HepG2 (cell line): ENCODE results near the gene FRMD6. TPM values are rescaled to one million over a fixed set of nuclear protein-coding genes. Genes with fewer than 3 reads are reported as not detected.

Experiments
- ATAC-seq: fragments of 200-7000 bp; cut with Tn5 transposase; 3 replicates; pipeline ENCODE4 v1.9.1; 2020; ENCODE audit warnings: mild to moderate bottlenecking, moderate library complexity
- BruUV-seq: library from RNA; stranded (reverse); fragments of 400-500 nt; replicated peaks from 2 replicates; lab custom pipeline; 2021; lab: Mats Ljungman, UMichigan
- CTCF ChIA-PET: fragments of 300-600 bp; formaldehyde crosslinking; extraction: SDS; loops from one replicate; lab custom pipeline; 2021; ENCODE audit warnings: low total read pairs, inconsistent platforms, low intra/inter-chr PET ratio; lab: Yijun Ruan, JAX
- POLR2A ChIA-PET: fragments of 350-600 bp; sonication (Branson Sonifier 250); formaldehyde crosslinking; loops from one replicate; lab custom pipeline; 2020; ENCODE audit warnings: antibody characterized with exemption, inconsistent platforms; lab: Yijun Ruan, JAX
- DNase-seq: peaks from one replicate; pipeline ENCODE4 v3.0.0-alpha.2; 2015; ENCODE audit warnings: low spot score
- FAIRE-seq: peaks from 3 replicates; lab custom pipeline; 2011; peaks lifted over from hg19 to GRCh38; lab: Jason Lieb, UNC
- H2AFZ ChIP-seq: one replicate; pipeline ENCODE4 v1.6.1; 2011; ENCODE audit warnings: low read length, inconsistent platforms
- H3K27ac ChIP-seq: fragments of 300-600 bp; 3 replicates; pipeline ENCODE4 v1.8.0; 2011; ENCODE audit warnings: mixed run types, mild to moderate bottlenecking, mixed read lengths, low read length, inconsistent platforms; ENCODE audit not compliant: insufficient read depth; ENCODE audit errors: extremely low read length
- H3K27me3 ChIP-seq, 2 experiments: fragments of 200-600 bp in 1 of 2; 2 replicates in 1 of 2; 3 replicates in 1 of 2; pipeline versions ENCODE4 v1.6.0 to v1.8.0; 2011; ENCODE audit warnings: low read length in 2 of 2, mild to moderate bottlenecking in 2 of 2, moderate library complexity in 2 of 2, inconsistent platforms in 1 of 2; ENCODE audit not compliant: insufficient read depth in 2 of 2, control insufficient read depth in 1 of 2
- H3K36me3 ChIP-seq, 2 experiments: fragments of 200-600 bp in 1 of 2; replicated peaks in 1 of 2; 2 replicates in 1 of 2; 3 replicates in 1 of 2; pipeline versions ENCODE4 v1.5.1 to v1.8.0; 2011; ENCODE audit warnings: low read length in 2 of 2, inconsistent platforms in 1 of 2; ENCODE audit not compliant: insufficient read depth in 2 of 2, control insufficient read depth in 1 of 2
- H3K4me1 ChIP-seq: 2 replicates; pipeline ENCODE4 v1.5.1; 2012; ENCODE audit warnings: low read length, inconsistent platforms; ENCODE audit not compliant: insufficient read depth
- H3K4me2 ChIP-seq: 2 replicates; pipeline ENCODE4 v1.6.0; 2011; ENCODE audit warnings: low read depth, low read length, inconsistent platforms
- H3K4me3 ChIP-seq, 3 experiments: fragments of 200-600 bp in 1 of 3; sonication (generic), shearing (Covaris generic) in 1 of 3; replicated peaks in 1 of 3; 2 replicates each; pipeline ENCODE4 v1.5.1; 2011 to 2016; ENCODE audit warnings: low read length in 3 of 3, inconsistent platforms in 2 of 3, low read depth in 2 of 3, mild to moderate bottlenecking in 2 of 3, control low read depth in 1 of 3, mixed read lengths in 1 of 3; ENCODE audit not compliant: insufficient read depth in 1 of 3
- H3K79me2 ChIP-seq: one replicate; pipeline ENCODE4 v1.6.1; 2011; ENCODE audit warnings: low read length, inconsistent platforms; ENCODE audit not compliant: insufficient read depth
- H3K9ac ChIP-seq: 2 replicates; pipeline ENCODE4 v1.6.0; 2011; ENCODE audit warnings: mild to moderate bottlenecking, low read depth, low read length, inconsistent platforms; ENCODE audit not compliant: insufficient read depth
- H3K9me3 ChIP-seq: 2 replicates; pipeline ENCODE4 v1.5.1; 2012; ENCODE audit warnings: mild to moderate bottlenecking, low read length
- H4K20me1 ChIP-seq: 2 replicates; pipeline ENCODE4 v1.6.0; 2011; ENCODE audit warnings: inconsistent platforms, mild to moderate bottlenecking, low read length, moderate library complexity; ENCODE audit not compliant: insufficient read depth
- ARID2 ChIP-seq: sonication (generic); formaldehyde crosslinking; IDR thresholded peaks from 2 replicates; pipeline ENCODE4 v1.8.1; 2022; ENCODE audit warnings: mild to moderate bottlenecking, missing genetic modification reagents, borderline replicate concordance
- CHD4 ChIP-seq: fragments of 200-600 bp; sonication (generic); IDR thresholded peaks from 2 replicates; pipeline ENCODE4 v1.7.0; 2017; ENCODE audit warnings: mild to moderate bottlenecking, low read length, borderline replicate concordance
- HNF4A ChIP-seq: sonication (generic); formaldehyde crosslinking; IDR thresholded peaks from 2 replicates; pipeline ENCODE4 v1.4.0; 2020; ENCODE audit warnings: missing genetic modification reagents
- HNF4G ChIP-seq, 2 experiments: sonication (generic) in 1 of 2; formaldehyde crosslinking in 1 of 2; IDR thresholded peaks; 2 replicates each; pipeline versions ENCODE4 v1.4.0 to v1.6.1; 2011 to 2020; ENCODE audit warnings: borderline replicate concordance in 2 of 2, low read depth in 2 of 2, mild to moderate bottlenecking in 2 of 2, low read length in 1 of 2, missing genetic modification reagents in 1 of 2, moderate library complexity in 1 of 2
- JDP2 ChIP-seq: sonication (generic); formaldehyde crosslinking; IDR thresholded peaks from 2 replicates; pipeline ENCODE4 v1.8.1; 2022; ENCODE audit warnings: missing genetic modification reagents, borderline replicate concordance
- MYC ChIP-seq: sonication (generic); formaldehyde crosslinking; IDR thresholded peaks from 2 replicates; pipeline ENCODE4 v1.9.0; 2021; ENCODE audit warnings: missing genetic modification reagents, borderline replicate concordance
- SMAD1 ChIP-seq: sonication (generic); formaldehyde crosslinking; IDR thresholded peaks from 2 replicates; pipeline ENCODE4 v1.4.0; 2020; ENCODE audit warnings: missing genetic modification reagents, low read depth, mild to moderate bottlenecking, borderline replicate concordance
- SMAD3 ChIP-seq: sonication (generic); formaldehyde crosslinking; IDR thresholded peaks from 2 replicates; pipeline ENCODE4 v1.4.0; 2020; ENCODE audit warnings: missing genetic modification reagents
- STAG1 ChIP-seq: sonication (generic); formaldehyde crosslinking; IDR thresholded peaks from 2 replicates; pipeline ENCODE4 v1.4.0; 2020; ENCODE audit warnings: missing genetic modification reagents
- ZNF589 ChIP-seq: sonication (generic); formaldehyde crosslinking; conservative IDR thresholded peaks from 2 replicates; pipeline ENCODE4 v1.8.0; 2022; ENCODE audit warnings: mild to moderate bottlenecking, moderate library complexity, missing genetic modification reagents
- ZNF710 ChIP-seq: sonication (generic); formaldehyde crosslinking; IDR thresholded peaks from 2 replicates; pipeline ENCODE4 v1.5.0; 2020; ENCODE audit warnings: mild to moderate bottlenecking, missing genetic modification reagents, borderline replicate concordance
- ZNF800 ChIP-seq: sonication (generic); formaldehyde crosslinking; IDR thresholded peaks from 2 replicates; pipeline ENCODE4 v1.4.0; 2020; ENCODE audit warnings: missing genetic modification reagents
- ZNF83 ChIP-seq: sonication (generic); formaldehyde crosslinking; IDR thresholded peaks from 2 replicates; pipeline ENCODE4 v1.4.0; 2020; ENCODE audit warnings: missing genetic modification reagents, mild to moderate bottlenecking, borderline replicate concordance
- ZSCAN22 ChIP-seq: sonication (generic); formaldehyde crosslinking; IDR thresholded peaks from 2 replicates; pipeline ENCODE4 v1.4.0; 2020; ENCODE audit warnings: mild to moderate bottlenecking, missing genetic modification reagents
- WGBS: methylation state at CpG from one replicate; pipeline ENCODE4 v1.1.6; 2017; ENCODE audit warnings: low lambda C conversion rate; 5-methylcytosine and 5-hydroxymethylcytosine counted together
- in situ Hi-C: cut with HindIII; loops from 2 replicates; pipeline ENCODE4 v1.10.0; 2017; ENCODE audit warnings: low pct_unique_long_range_greater_than_20kb; ENCODE audit not compliant: extremely low pct_ligation_motif_present
- intact Hi-C: fragments of 100-400 bp; cut with micrococcal nuclease; formaldehyde crosslinking; loops from one replicate; pipeline ENCODE4 v1.10.0; 2022; ENCODE audit not compliant: unreplicated experiment
- polyA plus RNA-seq, 8 experiments: library from polyadenylated mRNA; depleted of rRNA in 3 of 8; stranded (reverse) in 7 of 8; unstranded in 1 of 8; fragments of >200 nt; fragmentation: Illumina TruSeq in 4 of 8; extraction: Trizol in 4 of 8; gene quantifications; 2 replicates each; pipeline versions ENCODE4 v1.2.1 to v1.2.3, GENCODE V29; 2011 to 2016; ENCODE audit warnings: low read depth in 4 of 8, missing spikeins in 1 of 8, mixed read lengths in 1 of 8; ENCODE audit not compliant: insufficient read depth in 1 of 8
- total RNA-seq, 5 experiments: library from RNA; depleted of rRNA; stranded (reverse); fragments of >200 nt; fragmentation: Illumina TruSeq; extraction: Trizol; gene quantifications; 2 replicates each; pipeline ENCODE4 v1.2.3, GENCODE V29; 2016; ENCODE audit warnings: low read depth in 1 of 5
- TF ChIP-seq, protein P1 (sequence below): sonication (generic); formaldehyde crosslinking; IDR thresholded peaks from 2 replicates; pipeline ENCODE4 v1.5.0; 2020; ENCODE audit warnings: mild to moderate bottlenecking, missing genetic modification reagents, moderate library complexity
- TF ChIP-seq, protein P2 (sequence below): sonication (generic); formaldehyde crosslinking; IDR thresholded peaks from 2 replicates; pipeline ENCODE4 v1.4.0; 2020; ENCODE audit warnings: missing genetic modification reagents

The FRMD6 gene
- total and polyA plus RNA-seq, 2 of the 13 experiments (the other 11 are each of a cell fraction or from before 2014, with no cell fraction given): 2.4 to 5.4 TPM

DNA sequence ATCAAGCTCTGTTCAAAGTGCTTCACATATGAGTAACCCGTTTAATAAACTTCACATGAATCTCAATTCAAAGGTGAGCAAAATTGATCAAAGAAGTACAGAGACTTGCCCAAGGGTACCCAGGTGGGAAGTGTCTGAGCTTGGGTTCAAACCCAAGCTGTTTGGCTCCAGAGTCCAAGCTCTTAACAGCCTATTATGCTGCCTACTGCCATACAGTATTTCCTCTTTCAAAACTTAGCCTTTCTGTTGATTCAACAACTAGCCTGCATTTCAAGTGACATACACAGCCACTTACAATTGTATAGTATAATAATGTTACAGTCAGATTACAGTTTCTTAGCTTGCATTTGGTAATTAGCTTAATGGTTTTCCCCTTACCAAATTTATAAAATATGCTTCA is 29.7 kb downstream of the FRMD6 start:
- intact Hi-C loops: no loop called here
- peak; percentile 85 for ATAC-seq
- no TSS peak for BruUV-seq
- TF ChIP-seq, protein P1, sequence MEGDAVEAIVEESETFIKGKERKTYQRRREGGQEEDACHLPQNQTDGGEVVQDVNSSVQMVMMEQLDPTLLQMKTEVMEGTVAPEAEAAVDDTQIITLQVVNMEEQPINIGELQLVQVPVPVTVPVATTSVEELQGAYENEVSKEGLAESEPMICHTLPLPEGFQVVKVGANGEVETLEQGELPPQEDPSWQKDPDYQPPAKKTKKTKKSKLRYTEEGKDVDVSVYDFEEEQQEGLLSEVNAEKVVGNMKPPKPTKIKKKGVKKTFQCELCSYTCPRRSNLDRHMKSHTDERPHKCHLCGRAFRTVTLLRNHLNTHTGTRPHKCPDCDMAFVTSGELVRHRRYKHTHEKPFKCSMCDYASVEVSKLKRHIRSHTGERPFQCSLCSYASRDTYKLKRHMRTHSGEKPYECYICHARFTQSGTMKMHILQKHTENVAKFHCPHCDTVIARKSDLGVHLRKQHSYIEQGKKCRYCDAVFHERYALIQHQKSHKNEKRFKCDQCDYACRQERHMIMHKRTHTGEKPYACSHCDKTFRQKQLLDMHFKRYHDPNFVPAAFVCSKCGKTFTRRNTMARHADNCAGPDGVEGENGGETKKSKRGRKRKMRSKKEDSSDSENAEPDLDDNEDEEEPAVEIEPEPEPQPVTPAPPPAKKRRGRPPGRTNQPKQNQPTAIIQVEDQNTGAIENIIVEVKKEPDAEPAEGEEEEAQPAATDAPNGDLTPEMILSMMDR (CRISPR knock-in tag): no peak
- TF ChIP-seq SMAD1 (CRISPR knock-in tag) (no peak), STAG1 (CRISPR knock-in tag) (no peak), ZNF710 (CRISPR knock-in tag) (no peak), MYC (CRISPR knock-in tag) (no peak), HNF4G (IDR thresholded peaks at IDR 0.05; ENCODE audit: borderline replicate concordance, low read depth, low read length) (peak; percentile 22; the same call in 1 of the 2 replicates), HNF4G (CRISPR knock-in tag; IDR thresholded peaks at IDR 0.05; ENCODE audit: borderline replicate concordance, low read depth) (no peak), ZNF589 (no peak), ZSCAN22 (CRISPR knock-in tag) (no peak), ZNF83 (CRISPR knock-in tag) (no peak), ZNF800 (CRISPR knock-in tag) (no peak), CHD4 (no peak), ARID2 (CRISPR knock-in tag) (no peak), SMAD3 (CRISPR knock-in tag) (no peak), HNF4A (CRISPR knock-in tag) (peak; percentile 53; the same call in 1 of the 2 replicates), JDP2 (CRISPR knock-in tag) (no peak)
- TF ChIP-seq, protein P2, sequence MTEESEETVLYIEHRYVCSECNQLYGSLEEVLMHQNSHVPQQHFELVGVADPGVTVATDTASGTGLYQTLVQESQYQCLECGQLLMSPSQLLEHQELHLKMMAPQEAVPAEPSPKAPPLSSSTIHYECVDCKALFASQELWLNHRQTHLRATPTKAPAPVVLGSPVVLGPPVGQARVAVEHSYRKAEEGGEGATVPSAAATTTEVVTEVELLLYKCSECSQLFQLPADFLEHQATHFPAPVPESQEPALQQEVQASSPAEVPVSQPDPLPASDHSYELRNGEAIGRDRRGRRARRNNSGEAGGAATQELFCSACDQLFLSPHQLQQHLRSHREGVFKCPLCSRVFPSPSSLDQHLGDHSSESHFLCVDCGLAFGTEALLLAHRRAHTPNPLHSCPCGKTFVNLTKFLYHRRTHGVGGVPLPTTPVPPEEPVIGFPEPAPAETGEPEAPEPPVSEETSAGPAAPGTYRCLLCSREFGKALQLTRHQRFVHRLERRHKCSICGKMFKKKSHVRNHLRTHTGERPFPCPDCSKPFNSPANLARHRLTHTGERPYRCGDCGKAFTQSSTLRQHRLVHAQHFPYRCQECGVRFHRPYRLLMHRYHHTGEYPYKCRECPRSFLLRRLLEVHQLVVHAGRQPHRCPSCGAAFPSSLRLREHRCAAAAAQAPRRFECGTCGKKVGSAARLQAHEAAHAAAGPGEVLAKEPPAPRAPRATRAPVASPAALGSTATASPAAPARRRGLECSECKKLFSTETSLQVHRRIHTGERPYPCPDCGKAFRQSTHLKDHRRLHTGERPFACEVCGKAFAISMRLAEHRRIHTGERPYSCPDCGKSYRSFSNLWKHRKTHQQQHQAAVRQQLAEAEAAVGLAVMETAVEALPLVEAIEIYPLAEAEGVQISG (CRISPR knock-in tag): no peak

More for the DNA sequence above, 29.7 kb downstream of the FRMD6 start:
- Histone ChIP-seq H3K4me2 (peak overlapping the region; percentile 26), H3K9me3 (no peaks in the 10 kb centered on the region), H3K9ac (no peak overlapping the region), H3K36me3 (no peaks in the 10 kb centered on the region), H3K27ac (no peak overlapping the region), H2AFZ (no peak overlapping the region), H3K4me1 (peaks cover 51% of the 10 kb centered on the region), H3K4me3 (no peak overlapping the region), H4K20me1 (no peaks in the 10 kb centered on the region), H3K79me2 (no peaks in the 10 kb centered on the region), H3K27me3 (no peaks in the 10 kb centered on the region)
- POLR2A ChIA-PET: interaction anchor here (0.6 to 0.8 kb wide), 2 partner anchors 29 to 30 kb away, joined by 3 read pairs; partner anchors contain the start of gene FRMD6
- FAIRE-seq: peak; percentile 40
- 6% methylated on average over 1 of the region's 1 CpG for WGBS
- in situ Hi-C loops: no loop called here
- peak; percentile 73 for DNase-seq
- CTCF ChIA-PET: no interaction called here
